ENCODE data around the gene OXA1L.

GRCh38 chr14:22767323-22767589 lies 768 bp downstream of the OXA1L start:
- no peak for TF ChIP-seq SUZ12 (IDR thresholded peaks at IDR 0.05; ENCODE audit: extremely low read depth, insufficient read depth, insufficient read length)
- TF ChIP-seq ZNF274 (IDR thresholded peaks at IDR 0.05; ENCODE audit: low read depth, low read length): no peak
